Kidney capillary endothelial cell (primary cell): ENCODE measurements around the gene RAD51B.
"Not testable (repeated sequence)": the region's sequence is repeated elsewhere in the genome, so short reads cannot be mapped to it uniquely, and the experiment has no call there.

Experiments used
- DNase-seq: peaks from one replicate; pipeline ENCODE4 v3.0.0-alpha.2; 2018; ENCODE audit warnings: low spot score

RAD51B gene

GRCh38 chr14:68655021-68655831, 835.6 kb downstream of the RAD51B start:
- no peak for DNase-seq

DNA sequence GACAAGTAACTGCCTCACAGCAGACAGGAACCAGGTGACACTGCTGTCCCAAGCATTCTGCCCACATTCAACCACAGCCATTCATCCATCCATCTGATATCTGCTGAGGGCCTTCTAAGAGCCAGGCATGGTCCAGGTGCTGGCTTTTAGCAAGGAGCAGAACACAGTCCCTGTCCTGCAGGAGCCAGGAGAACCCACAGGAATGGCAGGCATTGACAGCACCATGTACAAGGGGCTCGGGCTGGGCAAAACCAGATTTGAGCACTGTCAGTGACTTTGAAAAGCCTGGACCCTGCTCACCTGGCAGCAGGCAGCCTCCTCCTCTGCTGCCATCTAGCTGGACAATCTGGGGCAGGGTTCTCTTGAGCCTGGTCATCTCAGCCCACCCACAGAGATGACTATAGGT, 836.3 kb downstream of the RAD51B start:
- no peak for DNase-seq

DNA sequence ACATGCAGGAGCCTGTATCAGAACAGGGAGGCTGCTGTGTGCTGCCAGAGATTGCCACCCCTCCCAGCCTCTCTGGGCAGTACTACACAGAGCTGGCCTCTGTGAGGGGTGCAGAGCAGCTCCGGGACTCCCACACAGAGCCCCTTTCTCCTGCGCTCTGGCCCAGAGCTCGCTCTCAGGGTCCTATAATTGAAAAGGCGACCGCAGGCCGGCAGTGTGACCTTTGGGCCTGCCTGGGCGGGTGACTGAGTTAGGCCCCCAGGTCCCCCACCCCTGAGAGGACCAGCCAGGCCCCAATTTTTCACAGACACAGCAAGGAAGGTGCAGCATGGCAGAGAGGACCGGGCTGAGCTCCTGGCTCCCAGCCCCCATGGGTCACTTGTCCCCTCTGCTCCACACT, 836.9 kb downstream of the RAD51B start:
- DNase-seq = no peak

- no peak for DNase-seq
These were observed 837.9 kb downstream of the RAD51B start for GRCh38 chr14:68657300-68658028.

DNA sequence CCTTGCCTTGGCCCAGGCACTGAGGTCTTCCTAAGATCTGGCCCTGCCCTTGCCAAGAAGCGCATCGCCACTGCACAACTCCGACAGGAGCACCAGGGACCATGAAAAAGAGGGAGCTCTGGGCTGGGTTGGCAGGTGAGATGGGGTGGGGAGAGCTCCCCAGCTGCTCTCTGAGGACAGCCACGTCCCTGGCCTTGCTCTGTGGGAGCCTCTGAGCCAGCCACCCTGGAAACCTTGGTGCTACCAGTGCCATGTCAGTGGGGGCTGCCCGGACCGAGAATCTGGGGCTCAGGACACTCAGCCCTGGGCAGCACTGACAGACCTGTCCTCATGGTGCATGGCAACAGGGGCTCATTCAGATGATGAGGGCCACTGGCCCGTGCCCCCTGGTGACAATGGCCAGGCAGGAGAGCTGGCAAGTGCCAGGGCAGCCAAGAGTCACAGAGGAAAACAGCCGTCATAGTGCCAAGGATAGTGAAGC, 838.5 kb downstream of the RAD51B start:
- no peak for DNase-seq

GRCh38 chr14:68658943-68659931, 839.7 kb downstream of the RAD51B start:
- DNase-seq = no peak

DNA sequence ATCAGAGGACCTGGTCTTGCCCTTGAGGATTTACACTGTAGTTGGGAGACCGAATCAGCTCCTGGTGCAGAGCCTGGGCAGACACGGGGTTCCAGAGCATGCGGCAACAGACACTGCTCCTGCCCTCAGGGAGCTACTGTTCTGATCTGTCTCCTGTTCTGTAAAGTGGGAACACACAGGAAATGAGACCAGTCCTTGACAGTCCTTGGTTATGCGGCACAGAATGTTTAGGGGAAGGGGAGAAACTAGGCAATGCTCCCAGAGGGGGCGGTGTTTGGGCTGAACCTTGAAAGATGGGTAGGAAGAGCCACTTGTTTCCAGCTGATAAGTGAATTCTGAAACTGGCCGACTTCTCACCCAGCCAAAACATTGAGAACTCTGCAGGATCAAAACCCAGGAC, 840.9 kb downstream of the RAD51B start:
- DNase-seq = no peak

DNA sequence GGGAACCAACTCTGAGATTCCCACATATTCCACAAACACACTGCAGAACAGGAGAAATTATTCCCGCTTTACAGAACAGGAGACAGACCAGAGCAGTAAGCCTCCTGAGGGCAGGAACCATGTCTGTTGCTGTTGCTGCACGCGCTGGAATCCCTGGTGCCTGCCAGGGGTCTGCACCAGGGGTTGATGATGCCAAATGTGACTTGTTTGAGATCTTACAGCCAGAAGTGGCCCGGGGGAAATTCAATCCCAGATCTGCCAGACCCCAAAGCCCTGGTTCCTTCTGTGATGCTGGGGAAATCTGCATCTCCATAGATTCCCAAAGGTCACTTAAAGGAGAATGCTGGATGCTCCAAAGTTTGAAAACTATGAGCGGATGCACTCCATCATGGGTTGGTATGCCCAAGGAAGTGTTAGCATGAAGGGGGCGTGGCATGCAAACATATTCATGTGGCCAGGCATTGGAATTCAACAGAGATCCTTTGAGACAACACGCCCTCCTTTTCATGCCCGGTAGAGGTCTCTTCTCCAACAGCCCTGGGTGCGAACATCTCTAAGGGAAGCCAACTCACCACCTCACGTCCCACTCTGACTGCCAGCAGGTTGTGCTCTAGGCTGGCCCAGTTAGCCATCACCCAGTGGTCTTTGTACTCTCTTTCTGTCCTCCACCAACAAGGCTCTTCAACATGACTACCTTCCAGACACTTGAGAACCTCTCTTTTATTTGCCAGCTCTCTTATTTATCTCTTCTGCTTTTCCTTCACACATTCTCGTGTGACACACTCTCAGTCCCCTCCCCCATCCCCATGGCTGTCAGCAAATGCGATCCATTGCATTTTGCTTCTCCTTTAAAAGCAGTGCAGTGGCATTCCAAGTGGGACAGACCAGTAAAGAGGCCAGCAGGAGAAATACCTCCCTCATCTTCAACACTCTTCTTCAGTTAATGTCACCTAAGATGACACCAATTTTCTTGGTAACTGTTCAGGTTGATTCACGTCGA, 841.9 kb downstream of the RAD51B start:
- no peak for DNase-seq

DNA sequence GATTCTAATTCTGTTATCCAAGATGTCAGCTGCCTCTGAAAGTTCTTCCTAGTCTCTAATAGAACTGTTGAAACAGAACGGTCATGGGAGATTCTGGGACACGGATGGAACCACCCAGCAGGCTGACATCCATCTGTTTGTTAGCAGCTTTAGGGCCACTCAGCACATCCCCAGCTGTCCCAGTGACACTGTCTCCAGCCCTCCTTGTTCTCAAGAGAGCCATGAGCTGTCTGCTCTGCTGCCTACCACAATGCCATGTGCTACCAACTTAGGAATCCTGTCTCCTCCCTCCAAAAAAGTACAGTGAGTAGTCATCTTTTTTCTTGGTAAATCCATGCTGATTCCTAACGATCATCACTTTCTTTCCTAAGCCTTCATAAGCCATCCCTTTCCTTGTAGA, 842.8 kb downstream of the RAD51B start:
- no peak for DNase-seq

- not testable (repeated sequence) for DNase-seq
These were observed 843.2 kb downstream of the RAD51B start for GRCh38 chr14:68662826-68663225.

DNA sequence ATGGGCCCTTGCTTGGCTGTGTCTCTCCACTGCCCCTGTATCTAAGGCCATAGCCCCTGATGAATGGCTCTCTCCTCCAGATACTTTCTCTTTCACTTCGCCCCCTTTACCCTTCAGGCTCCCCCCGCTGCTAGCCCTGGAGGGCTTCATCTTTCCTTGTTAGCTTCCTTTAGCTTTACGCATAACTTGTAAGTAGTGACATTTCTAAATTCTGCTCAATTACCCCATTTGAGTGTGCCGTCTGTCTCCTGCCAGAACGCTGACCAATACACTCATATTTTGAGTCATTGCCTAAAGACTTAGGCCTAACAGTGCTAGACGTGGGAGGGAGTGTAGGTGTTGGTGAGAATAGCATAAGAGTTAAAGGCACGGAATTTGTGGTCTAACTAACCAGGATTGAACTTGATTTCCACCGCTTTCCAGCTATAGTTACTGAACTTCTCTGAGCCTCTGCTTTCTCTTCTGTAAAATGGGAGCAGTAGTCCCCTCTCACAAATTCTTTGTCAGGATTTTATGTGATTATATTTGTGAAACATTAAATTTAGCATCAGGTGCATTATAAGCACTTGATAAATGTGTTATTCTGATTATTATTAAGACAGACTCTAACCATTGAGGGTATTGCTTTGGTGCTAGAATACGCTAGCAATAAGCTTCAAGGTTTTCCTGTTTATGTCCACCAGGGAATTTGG, 844.0 kb downstream of the RAD51B start:
- DNase-seq = no peak

DNA sequence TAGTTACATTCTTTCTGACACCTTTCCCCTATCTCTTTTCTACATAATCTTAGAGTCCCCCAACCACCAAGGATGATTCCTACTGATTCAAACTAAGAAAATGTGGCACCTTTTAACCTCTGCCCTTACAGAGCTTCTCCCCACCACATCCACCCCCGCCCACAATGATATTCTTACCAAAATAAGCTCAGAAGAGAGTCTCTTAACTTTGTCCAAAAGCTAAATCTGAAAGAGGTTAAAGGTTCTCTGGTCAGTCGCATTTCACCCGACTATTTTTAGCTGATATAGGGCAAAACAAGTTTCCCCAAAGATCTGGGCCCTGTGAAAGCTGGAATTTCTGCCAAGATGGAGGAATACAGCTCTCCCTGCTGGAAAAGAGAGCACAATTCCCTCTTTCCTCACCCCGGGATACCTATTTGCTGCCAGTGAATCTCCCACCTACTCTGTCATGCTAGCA, 844.7 kb downstream of the RAD51B start:
- DNase-seq = no peak

DNA sequence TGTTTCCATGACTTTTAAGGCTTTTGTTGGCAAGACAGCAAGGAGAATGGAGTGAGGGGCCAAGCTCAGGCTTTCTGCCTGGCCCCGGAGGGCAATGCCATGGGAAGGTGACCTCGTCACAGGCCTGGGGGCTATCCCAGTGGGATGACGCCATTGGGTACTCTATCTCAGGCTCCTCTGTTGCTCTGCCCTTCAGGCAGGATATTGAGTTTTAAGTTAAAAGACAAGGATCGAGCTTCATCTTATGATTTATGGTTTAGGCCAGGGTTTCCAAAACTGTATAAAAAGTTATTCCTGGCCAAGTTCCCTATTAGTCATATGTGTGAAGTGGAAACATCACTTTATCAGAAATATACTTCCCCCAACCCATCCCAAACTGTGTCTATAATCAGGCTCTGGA, 845.6 kb downstream of the RAD51B start:
- DNase-seq = no peak

- no peak for DNase-seq
These were observed 846.2 kb downstream of the RAD51B start for GRCh38 chr14:68665792-68666204.

- no peak for DNase-seq
These were observed 846.7 kb downstream of the RAD51B start for GRCh38 chr14:68666236-68666635.

- no peak for DNase-seq
These were observed 847.3 kb downstream of the RAD51B start for GRCh38 chr14:68666899-68667298.

DNA sequence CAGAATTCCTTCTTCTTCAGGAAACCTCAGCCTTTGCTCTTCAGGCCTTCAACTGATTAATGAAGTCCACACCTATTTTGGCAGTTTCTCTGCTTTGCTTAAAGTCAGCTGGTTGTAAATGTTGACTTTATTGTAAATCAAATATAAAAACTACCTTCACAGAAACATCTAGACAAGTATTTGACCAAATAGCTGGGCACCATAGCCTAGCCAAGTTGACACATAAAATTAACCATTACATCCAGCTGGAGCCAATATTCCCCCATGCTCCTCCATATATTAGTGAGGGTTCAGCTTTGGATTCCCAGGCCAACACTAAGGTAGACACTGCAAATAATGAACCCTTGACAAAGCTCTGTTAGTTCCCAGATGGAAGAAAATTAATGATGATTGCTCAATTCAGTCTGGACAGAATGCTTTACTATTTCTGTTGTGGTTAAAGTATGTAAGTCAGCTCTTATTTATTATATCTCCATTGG, 847.8 kb downstream of the RAD51B start:
- no peak for DNase-seq

DNA sequence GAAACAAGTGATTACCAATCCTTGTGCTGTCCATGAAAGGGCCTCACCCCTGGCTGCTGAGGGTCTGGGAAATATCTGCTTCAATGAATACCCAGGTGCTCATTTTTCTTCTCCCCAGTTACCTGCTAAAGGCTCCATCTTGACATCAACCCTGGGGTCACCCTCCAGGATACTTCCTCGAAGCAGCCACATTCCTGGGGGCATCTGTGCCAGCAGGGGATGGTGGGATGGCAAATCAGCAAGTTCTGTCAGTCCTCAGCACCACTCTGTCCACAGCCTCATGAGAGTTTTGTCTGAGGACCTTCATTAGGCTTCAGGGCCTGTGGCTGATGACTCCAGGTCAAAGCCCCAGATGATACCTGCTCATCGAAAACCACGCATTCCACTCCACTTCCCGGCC, 848.4 kb downstream of the RAD51B start:
- no peak for DNase-seq

- no peak for DNase-seq
These were observed 849.0 kb downstream of the RAD51B start for GRCh38 chr14:68668531-68668930.

- no peak for DNase-seq
These were observed 849.5 kb downstream of the RAD51B start for GRCh38 chr14:68669111-68669511.
